Neutrophil (primary cell): ENCODE measurements around the gene USP11.

Source experiments
- H3K27ac ChIP-seq: fragments of 200-600 bp; sonication (generic); 2 replicates; pipeline ENCODE4 v1.5.1; 2016; ENCODE audit warnings: mild to moderate bottlenecking, moderate library complexity
- H3K27me3 ChIP-seq: fragments of 200-600 bp; sonication (generic); 2 replicates; pipeline ENCODE4 v1.6.0; 2016; ENCODE audit warnings: mild to moderate bottlenecking
- H3K36me3 ChIP-seq: fragments of 200-600 bp; sonication (generic); 2 replicates; pipeline ENCODE4 v1.5.1; 2017
- H3K4me1 ChIP-seq, 2 experiments: fragments of 200-600 bp in 1 of 2; sonication (generic) in 1 of 2; 1 replicate in 1 of 2; 2 replicates in 1 of 2; pipeline versions ENCODE4 v1.5.1 to v1.6.1; 2013 to 2016; ENCODE audit warnings: low read depth in 1 of 2, low read length in 1 of 2, mild to moderate bottlenecking in 1 of 2, moderate library complexity in 1 of 2; ENCODE audit not compliant: control insufficient read depth in 1 of 2, insufficient read depth in 1 of 2
- H3K4me3 ChIP-seq, 2 experiments: fragments of 200-600 bp in 1 of 2; sonication (generic) in 1 of 2; 1 replicate in 1 of 2; 2 replicates in 1 of 2; pipeline ENCODE4 v1.5.1; 2013 to 2016; ENCODE audit warnings: low read depth in 1 of 2, low read length in 1 of 2, mild to moderate bottlenecking in 1 of 2, moderate library complexity in 1 of 2
- H3K9me3 ChIP-seq: fragments of 200-600 bp; sonication (generic); 2 replicates; pipeline ENCODE4 v1.5.1; 2016
- CTCF ChIP-seq: fragments of 200-600 bp; sonication (generic); IDR thresholded peaks from 2 replicates; pipeline ENCODE4 v1.5.1; 2016; ENCODE audit warnings: antibody characterized with exemption

The USP11 gene

GRCh38 chrX:47232197-47232802, 509 bp upstream of the USP11 start:
- Histone ChIP-seq H3K36me3 (peaks cover 14% of the 10 kb centered on the region), H3K27ac (peak overlapping the region; percentile 99), H3K4me3 (peak overlapping the region; percentile 67 to 70), H3K27me3 (no peaks in the 10 kb centered on the region), H3K4me1 (peaks cover 4 to 12% of the 10 kb centered on the region in 2 experiments), H3K9me3 (no peaks in the 10 kb centered on the region)
- TF ChIP-seq CTCF, result no peak

DNA sequence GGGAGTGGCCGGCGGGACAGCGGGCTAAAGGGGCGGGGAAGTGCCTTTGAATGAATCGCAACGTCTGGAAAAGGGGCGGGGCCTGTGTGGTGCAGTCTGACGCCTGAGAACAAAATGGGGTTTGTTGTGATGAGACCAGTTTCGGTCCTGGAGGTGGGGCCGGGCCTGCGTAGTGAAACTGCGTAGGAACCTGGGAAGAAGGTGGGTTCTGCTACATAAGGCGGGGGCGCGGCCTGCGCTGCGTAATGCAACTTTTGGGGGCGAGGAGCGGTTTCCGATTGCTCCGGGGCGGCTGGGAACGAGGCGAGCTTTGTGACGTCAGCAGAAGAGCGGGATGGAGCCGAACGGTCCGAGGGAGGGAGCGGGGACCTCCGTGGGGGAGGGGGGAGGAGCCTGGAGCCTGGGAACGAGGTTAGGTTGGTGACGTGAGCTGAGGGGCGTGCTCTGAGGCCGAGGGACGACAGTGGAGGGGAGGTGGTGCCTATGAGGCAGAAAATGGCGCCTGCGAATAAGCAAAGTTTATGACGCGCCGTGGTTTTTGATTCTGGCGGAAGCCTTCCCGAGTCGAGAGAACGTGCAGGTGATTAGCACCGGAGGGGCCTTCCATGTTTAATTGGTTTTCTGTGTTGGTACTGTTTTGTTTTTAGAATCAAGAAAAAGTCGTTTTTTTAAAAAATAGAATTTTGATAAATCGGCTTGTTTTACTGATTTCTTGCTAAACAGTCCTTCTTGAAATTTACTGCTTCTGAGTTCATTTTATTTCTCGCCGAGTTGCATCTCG, 714 bp downstream of the USP11 start:
- peaks cover 4 to 12% of the 10 kb centered on the region in 2 experiments for H3K4me1 ChIP-seq
- H3K27me3 ChIP-seq, result no peaks in the 10 kb centered on the region
- H3K9me3 ChIP-seq, result no peaks in the 10 kb centered on the region
- no peak for TF ChIP-seq CTCF
- H3K4me3 ChIP-seq, result peak overlapping the region; percentile 67 to 70
- peak overlapping the region; percentile 99 for H3K27ac ChIP-seq
- peaks cover 4% of the 10 kb centered on the region for H3K36me3 ChIP-seq

GRCh38 chrX:47234583-47234982, 1.8 kb downstream of the USP11 start:
- no peaks in the 10 kb centered on the region for H3K27me3 ChIP-seq
- no peak overlapping the region for H3K27ac ChIP-seq
- H3K36me3 ChIP-seq, result no peaks in the 10 kb centered on the region
- TF ChIP-seq CTCF, result no peak
- peaks cover 4 to 12% of the 10 kb centered on the region in 2 experiments for H3K4me1 ChIP-seq
- no peaks in the 10 kb centered on the region for H3K9me3 ChIP-seq
- no peak overlapping the region for H3K4me3 ChIP-seq

DNA sequence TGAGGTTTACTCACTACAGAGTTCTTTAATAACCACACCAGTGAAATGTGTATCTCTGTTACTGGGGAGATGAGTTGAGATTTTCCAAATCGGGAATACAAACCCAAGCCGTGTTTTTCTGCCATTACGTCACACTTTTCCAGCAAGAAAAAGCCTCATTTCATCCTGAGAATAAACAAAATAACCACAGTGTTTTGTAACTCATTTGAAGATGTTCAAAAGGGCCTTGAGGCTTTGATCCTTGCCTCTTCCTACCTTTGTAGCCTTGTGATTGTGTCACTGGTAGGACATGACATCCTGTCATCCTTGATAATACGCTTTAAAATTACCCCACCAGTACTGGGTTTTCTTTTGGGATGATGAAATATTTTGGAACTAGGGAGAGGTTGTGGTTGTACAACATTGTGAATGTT, 2.9 kb downstream of the USP11 start:
- Histone ChIP-seq H3K9me3 (no peaks in the 10 kb centered on the region), H3K27me3 (no peaks in the 10 kb centered on the region), H3K4me1 (peaks cover 4 to 12% of the 10 kb centered on the region in 2 experiments), H3K27ac (peak overlapping the region; percentile 23), H3K4me3 (no peak overlapping the region), H3K36me3 (no peaks in the 10 kb centered on the region)
- TF ChIP-seq CTCF, result no peak

- Histone ChIP-seq H3K27ac (no peak overlapping the region), H3K9me3 (no peaks in the 10 kb centered on the region), H3K36me3 (no peaks in the 10 kb centered on the region), H3K4me3 (no peak overlapping the region), H3K4me1 (peaks cover 0 to 2% of the 10 kb centered on the region in 2 experiments), H3K27me3 (no peaks in the 10 kb centered on the region)
- TF ChIP-seq CTCF, result no peak
These were observed 6.4 kb downstream of the USP11 start for GRCh38 chrX:47239199-47239598.
